NT2/D1 (cell line): ENCODE measurements around the gene RREB1.

Experiments
- DNase-seq: peaks from one replicate; pipeline ENCODE4 v3.0.0-alpha.2; 2011; ENCODE audit warnings: low read depth, low spot score
- H3K27me3 ChIP-seq: 2 replicates; pipeline ENCODE4 v1.6.0; 2011; ENCODE audit warnings: mild to moderate bottlenecking; ENCODE audit not compliant: insufficient read length, insufficient read depth
- H3K36me3 ChIP-seq: 2 replicates; pipeline ENCODE4 v1.6.1; 2011; ENCODE audit warnings: mild to moderate bottlenecking, low read length, mixed read lengths; ENCODE audit not compliant: insufficient read depth, insufficient read length
- H3K4me1 ChIP-seq: 2 replicates; pipeline ENCODE4 v1.5.1; 2011; ENCODE audit not compliant: insufficient read depth, insufficient read length
- H3K4me3 ChIP-seq: 2 replicates; pipeline ENCODE4 v1.5.1; 2011; ENCODE audit warnings: low read depth; ENCODE audit not compliant: insufficient read length
- H3K9ac ChIP-seq: 2 replicates; pipeline ENCODE4 v1.6.0; 2011; ENCODE audit warnings: low read depth; ENCODE audit not compliant: insufficient read length
- H3K9me3 ChIP-seq: 2 replicates; pipeline ENCODE4 v1.5.1; 2011; ENCODE audit warnings: mild to moderate bottlenecking, low read length; ENCODE audit not compliant: insufficient read depth
- SUZ12 ChIP-seq: IDR thresholded peaks from 2 replicates; pipeline ENCODE4 v1.6.1; 2011; ENCODE audit not compliant: insufficient read length, insufficient read depth; ENCODE audit errors: extremely low read depth
- YY1 ChIP-seq: IDR thresholded peaks from 2 replicates; pipeline ENCODE4 v1.6.1; 2011; ENCODE audit not compliant: insufficient read length, insufficient read depth
- ZNF274 ChIP-seq: IDR thresholded peaks from 2 replicates; pipeline ENCODE4 v1.6.1; 2011; ENCODE audit warnings: mild to moderate bottlenecking, low read depth, low read length

RREB1 gene

GRCh38 chr6:7201444-7201731, 93.6 kb downstream of the RREB1 start:
- DNase-seq: no peak
- Histone ChIP-seq H3K4me3 (no peak overlapping the region), H3K9me3 (no peaks in the 10 kb centered on the region), H3K9ac (no peak overlapping the region), H3K4me1 (peaks cover 9% of the 10 kb centered on the region), H3K27me3 (no peaks in the 10 kb centered on the region), H3K36me3 (peaks cover 29% of the 10 kb centered on the region)
- no peak for TF ChIP-seq YY1
- TF ChIP-seq ZNF274: no peak
- no peak for TF ChIP-seq SUZ12

GRCh38 chr6:7201732-7202541, 94.2 kb downstream of the RREB1 start:
- no peaks in the 10 kb centered on the region for H3K9me3 ChIP-seq
- H3K9ac ChIP-seq: no peak overlapping the region
- peaks cover 31% of the 10 kb centered on the region for H3K36me3 ChIP-seq
- TF ChIP-seq YY1 (no peak), ZNF274 (no peak), SUZ12 (no peak)
- no peaks in the 10 kb centered on the region for H3K27me3 ChIP-seq
- DNase-seq: no peak
- H3K4me1 ChIP-seq: peaks cover 9% of the 10 kb centered on the region
- H3K4me3 ChIP-seq: no peak overlapping the region

GRCh38 chr6:7202950-7203349, 95.2 kb downstream of the RREB1 start:
- peaks cover 31% of the 10 kb centered on the region for H3K36me3 ChIP-seq
- no peak overlapping the region for H3K9ac ChIP-seq
- no peaks in the 10 kb centered on the region for H3K27me3 ChIP-seq
- no peak overlapping the region for H3K4me3 ChIP-seq
- H3K4me1 ChIP-seq: peaks cover 9% of the 10 kb centered on the region
- no peak for TF ChIP-seq SUZ12
- TF ChIP-seq YY1: no peak
- TF ChIP-seq ZNF274: no peak
- no peak for DNase-seq
- no peaks in the 10 kb centered on the region for H3K9me3 ChIP-seq

GRCh38 chr6:7203939-7204338, 96.2 kb downstream of the RREB1 start:
- Histone ChIP-seq H3K9ac (no peak overlapping the region), H3K27me3 (no peaks in the 10 kb centered on the region), H3K36me3 (peaks cover 40% of the 10 kb centered on the region), H3K4me3 (no peak overlapping the region), H3K4me1 (peaks cover 9% of the 10 kb centered on the region), H3K9me3 (no peaks in the 10 kb centered on the region)
- TF ChIP-seq SUZ12 (no peak), YY1 (no peak)
- DNase-seq: no peak

GRCh38 chr6:7204726-7205125, 97.0 kb downstream of the RREB1 start:
- Histone ChIP-seq H3K36me3 (peaks cover 40% of the 10 kb centered on the region), H3K4me3 (no peak overlapping the region), H3K9ac (no peak overlapping the region), H3K9me3 (no peaks in the 10 kb centered on the region), H3K27me3 (no peaks in the 10 kb centered on the region), H3K4me1 (peaks cover 9% of the 10 kb centered on the region)
- no peak for DNase-seq
- TF ChIP-seq SUZ12 (no peak), ZNF274 (no peak), YY1 (no peak)

GRCh38 chr6:7207720-7208119, 100.0 kb downstream of the RREB1 start:
- Histone ChIP-seq H3K9me3 (no peaks in the 10 kb centered on the region), H3K36me3 (peaks cover 45% of the 10 kb centered on the region), H3K4me3 (no peak overlapping the region), H3K27me3 (no peaks in the 10 kb centered on the region), H3K4me1 (peaks cover 5% of the 10 kb centered on the region), H3K9ac (no peak overlapping the region)
- no peak for DNase-seq
- no peak for TF ChIP-seq YY1
- TF ChIP-seq ZNF274: no peak
- no peak for TF ChIP-seq SUZ12

GRCh38 chr6:7213416-7213815, 105.7 kb downstream of the RREB1 start:
- Histone ChIP-seq H3K4me1 (no peaks in the 10 kb centered on the region), H3K9ac (no peak overlapping the region), H3K27me3 (no peaks in the 10 kb centered on the region), H3K4me3 (no peak overlapping the region), H3K9me3 (no peaks in the 10 kb centered on the region), H3K36me3 (peaks cover 65% of the 10 kb centered on the region)
- TF ChIP-seq ZNF274: no peak
- no peak for TF ChIP-seq SUZ12
- DNase-seq: no peak
